Measurements from ENCODE around the gene NDFIP1.
"Not testable (repeated sequence)": the region's sequence is repeated elsewhere in the genome, so short reads cannot be mapped to it uniquely, and the experiment has no call there.

The NDFIP1 gene

GRCh38 chr5:142120247-142120935 is 11.8 kb downstream of the NDFIP1 start:
- no peak for DNase-seq

- no peak for DNase-seq
These were observed 13.5 kb downstream of the NDFIP1 start for GRCh38 chr5:142122121-142122520.

DNA sequence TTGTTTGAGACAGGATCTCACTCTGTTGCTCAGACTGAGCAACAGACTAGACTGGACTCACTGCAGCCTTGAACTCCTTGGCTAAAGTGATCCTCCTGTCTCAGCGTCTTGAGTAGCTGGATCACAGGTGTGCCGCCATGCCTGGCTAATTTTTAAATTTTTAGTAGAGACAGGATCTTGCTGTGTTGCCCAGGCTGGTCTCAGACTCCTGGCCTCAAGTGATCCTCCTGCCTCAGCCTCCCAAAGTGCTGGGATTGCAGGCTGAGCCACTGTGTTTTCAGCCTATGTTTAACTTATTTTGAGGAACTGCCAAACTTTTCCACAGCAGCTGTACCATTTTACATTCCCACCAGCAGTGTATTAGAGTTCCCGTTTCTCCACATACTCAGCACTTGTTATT is 16.8 kb downstream of the NDFIP1 start:
- DNase-seq = no peak

DNA sequence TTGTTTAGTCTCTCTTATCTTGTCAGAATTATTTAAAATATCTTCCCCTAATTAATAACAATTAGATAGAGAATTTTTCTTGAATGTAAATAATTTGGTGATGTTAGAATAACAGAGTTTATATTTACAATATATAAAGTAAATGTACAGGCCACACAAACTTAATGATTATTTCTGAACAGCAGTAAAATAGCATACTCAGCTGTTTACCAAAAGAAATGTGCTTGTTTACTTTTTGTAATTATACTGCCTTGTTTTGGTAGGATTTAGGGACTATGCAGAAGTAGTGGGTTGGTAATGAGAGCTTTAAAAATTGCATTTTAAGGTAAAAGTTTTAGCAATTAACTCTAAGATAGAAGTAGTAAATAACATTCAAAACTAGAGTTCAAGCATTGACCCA is 17.4 kb downstream of the NDFIP1 start:
- no peak for DNase-seq

DNA sequence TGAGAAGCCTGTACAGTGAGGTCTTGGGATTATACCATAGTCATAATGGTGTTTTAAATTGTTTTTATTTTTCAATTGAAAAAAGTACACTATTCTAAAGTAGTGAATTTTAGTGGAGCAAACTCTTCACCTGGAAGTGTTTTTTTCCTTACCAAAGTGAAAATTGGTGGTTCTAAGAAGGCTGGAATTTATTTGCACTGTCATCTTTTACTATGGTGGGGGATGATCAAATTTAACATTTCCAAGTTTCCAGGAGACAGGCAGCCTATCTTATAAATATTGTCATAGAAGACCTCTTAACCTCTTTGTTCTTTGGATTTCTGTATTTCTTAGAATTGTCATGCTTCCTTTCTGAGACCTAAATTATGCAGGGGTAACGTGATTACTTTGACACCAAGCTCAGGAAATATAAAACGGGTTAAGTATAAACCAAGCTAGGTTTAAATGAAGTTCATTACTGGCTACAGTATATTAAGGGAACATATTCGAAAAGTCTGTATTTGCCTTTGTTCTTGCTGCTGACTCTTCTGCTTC is 20.2 kb downstream of the NDFIP1 start:
- DNase-seq = no peak

DNA sequence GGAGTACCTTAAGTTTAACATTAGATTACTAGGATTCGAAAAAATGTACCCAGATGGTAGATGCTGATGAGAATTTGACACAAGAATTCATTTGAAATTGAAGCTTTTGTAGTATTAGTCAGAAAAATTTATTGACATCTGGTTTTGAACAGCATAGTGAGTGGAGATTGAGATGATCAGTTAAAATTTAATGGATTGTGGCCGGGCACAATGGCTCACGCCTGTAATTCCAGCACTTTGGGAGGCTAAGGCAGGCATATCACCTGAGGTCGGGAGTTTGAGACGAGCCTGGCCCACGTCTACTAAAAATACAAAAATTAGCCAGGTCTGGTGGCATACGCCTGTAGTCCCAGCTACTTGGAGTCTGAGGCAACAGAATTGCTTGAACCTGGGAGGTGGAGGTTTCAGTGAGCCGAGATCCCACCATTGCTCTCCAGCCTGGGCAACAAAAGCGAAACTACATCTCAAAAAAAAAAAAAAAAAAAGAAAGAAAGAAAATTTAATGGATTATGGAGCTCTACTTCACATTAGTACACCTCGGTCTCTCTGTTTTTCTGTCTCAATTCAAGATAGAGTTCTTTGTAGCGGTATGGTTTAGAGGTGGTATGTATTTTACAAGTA is 21.0 kb downstream of the NDFIP1 start:
- DNase-seq = no peak

GRCh38 chr5:142131394-142131793 is 22.8 kb downstream of the NDFIP1 start:
- no peak for DNase-seq

GRCh38 chr5:142132916-142133315 is 24.3 kb downstream of the NDFIP1 start:
- no peak for DNase-seq

DNA sequence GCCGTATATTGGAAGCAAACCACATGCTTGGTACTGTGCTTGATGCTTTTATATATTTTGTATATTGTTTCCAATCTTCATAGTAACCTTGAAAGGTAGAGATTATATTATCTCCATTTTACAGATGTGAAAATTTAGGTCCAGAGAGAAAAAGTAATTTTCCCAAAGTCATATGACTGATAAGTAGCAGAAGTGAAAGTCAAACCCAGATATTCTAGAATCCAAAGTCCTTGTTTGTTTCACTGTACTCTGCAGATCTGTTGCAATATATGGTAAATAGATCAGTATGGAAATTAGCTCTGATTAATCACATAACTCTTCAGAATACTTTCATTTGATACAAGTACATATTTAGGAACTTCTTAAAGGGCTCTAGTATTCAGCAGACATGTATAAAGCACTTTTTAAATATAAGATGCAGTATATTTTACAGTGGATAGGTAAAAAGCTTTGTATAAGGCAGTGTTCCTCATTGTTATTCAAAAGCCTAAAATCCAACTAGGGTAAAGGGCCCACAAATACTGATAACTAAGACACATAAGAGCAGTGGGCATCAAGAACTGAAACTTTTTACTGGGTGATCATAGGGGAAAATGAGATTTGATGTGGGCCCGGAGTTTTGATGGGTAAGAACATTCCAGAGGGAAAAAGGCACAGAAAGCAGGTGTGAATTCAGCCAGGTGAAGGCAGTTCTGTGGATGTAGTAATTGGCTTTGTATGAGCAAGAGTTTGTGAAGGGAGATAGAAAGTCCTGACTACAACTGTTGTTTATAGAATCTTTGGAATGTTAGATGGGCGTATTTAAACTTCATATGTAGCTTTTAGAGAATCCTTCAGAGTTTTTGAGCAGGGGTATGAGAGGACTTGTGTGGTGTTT is 25.0 kb downstream of the NDFIP1 start:
- DNase-seq = no peak

DNA sequence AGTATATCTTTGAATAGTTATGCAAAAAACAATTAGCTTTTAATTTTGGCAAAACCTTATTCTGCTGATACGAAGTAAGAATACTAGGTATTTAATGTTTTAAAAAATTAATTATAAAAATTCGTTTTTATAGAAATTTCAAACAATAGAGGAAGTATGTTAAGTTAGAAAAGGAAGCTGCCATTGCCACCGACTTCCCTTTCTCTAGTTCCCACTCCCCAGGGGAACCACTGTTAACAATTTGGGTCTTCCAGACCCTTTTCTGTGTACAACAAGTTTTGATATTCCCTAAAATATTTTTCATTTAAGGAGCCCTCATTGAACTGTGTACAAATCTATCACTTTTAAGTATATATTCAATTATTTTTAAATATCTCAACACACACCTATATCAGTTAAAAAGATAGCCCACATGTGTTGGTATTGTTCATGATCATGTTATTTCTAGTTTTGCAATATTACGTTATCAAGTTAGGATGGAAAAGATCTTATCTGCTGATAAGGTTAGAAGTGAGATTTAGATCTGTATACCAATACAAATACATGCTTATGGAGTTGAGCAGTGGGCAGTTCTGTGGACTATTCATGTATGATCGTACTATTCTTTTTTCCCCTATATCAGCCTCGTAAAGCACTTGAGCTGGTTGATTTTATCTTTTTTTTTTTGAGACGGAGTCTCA is 25.9 kb downstream of the NDFIP1 start:
- no peak for DNase-seq

DNA sequence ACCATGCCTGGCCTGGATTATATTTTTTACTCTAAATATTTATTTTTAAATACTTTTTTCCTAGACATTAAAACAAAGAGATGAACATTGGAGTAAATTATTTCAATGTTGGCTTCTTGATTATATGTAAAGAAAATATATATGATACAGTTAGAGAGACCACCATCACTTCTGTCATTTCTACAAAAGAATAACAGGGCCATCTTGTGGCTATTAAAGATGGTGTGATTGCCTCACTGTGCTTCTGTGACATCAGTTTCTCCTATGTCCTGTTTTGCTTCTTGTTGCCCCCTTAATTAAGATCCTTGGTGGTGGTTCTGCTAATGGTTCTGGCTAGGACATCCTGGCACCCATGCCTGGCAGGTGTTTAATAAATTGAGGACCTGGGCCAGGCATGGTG is 32.9 kb downstream of the NDFIP1 start:
- DNase-seq = no peak

GRCh38 chr5:142143878-142144277 is 35.3 kb downstream of the NDFIP1 start:
- DNase-seq = no peak

DNA sequence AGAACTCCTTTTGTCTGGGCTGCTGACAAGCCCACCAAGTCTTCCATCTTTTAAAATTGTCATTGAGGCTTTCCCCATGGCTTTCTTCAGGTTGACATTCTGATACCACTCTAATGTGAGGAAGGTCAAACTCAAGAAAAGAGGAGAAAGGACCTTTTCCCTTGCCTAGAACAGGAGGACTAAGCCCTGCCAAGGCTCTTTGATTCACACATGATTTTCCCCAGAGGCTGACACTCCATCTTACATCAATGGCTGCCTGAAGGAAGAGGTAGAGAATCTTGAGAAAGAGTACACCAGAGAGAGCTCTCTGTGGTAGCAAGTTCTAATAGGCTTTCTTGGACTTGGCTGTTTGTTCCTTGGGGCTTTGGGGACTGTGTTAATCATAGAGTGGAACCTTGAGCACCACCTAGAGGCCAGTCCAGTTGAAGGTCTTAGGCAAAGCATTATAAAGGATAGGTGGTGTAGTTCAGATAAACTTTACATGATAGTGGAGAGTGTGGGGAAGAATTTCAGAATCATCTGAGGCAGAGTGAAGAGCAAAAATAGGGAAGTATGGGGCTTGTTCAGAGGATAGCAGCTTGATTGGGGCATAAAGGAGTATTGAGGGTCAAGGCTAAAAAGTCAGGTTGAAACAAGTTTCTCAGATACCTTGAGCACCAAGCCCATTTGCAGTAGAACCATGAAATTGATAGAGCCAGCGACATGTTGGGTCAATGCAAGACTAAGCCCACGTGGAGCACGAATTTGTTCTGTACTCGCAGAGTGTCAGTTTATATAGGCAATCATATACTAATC is 36.7 kb downstream of the NDFIP1 start:
- peak; percentile 28 for DNase-seq

- no peak for DNase-seq
These were observed 40.8 kb downstream of the NDFIP1 start for GRCh38 chr5:142149363-142149762.

- DNase-seq = no peak
These were observed 41.9 kb downstream of the NDFIP1 start for GRCh38 chr5:142150431-142150830.

- DNase-seq = peak; percentile 46
These were observed 43.1 kb downstream of the NDFIP1 start for GRCh38 chr5:142151436-142152383.

- DNase-seq = no peak
These were observed 43.8 kb downstream of the NDFIP1 start for GRCh38 chr5:142152384-142152732.

DNA sequence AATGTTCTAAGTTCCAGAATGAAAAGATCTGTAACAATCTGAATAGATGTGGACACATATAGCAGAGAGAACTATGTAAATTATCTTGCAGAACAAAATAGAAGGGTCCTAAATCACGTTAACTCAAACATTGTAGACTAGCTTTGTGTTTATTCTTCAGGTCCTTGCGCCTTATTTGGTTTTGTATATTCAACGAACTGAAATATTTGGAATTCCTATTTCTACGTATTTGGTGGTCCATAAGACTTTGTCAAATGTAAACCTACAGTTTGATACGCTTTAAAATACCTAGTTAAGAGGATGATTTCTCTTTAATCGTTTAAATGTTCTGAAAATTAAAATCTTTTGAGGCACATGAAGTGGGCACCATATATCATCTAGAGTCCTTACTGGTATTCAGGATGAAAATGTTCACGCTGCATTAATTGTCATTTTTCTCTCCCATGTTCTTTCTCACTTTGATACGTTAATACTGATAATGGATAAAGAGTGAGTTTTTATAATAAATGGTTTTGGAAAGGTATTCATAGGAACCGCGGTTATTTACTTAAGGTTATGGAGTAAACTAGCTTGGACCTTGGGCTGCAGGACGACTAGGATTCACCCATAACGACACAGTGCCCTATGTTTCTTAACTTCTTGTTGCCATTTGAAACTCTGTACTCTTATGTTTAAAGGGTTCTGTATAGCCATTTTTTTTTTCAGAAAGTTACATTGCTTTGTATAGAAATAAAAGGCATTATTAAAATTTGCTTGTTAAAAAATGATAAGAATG is 45.3 kb downstream of the NDFIP1 start:
- DNase-seq = no peak

GRCh38 chr5:142154449-142154841 is 45.9 kb downstream of the NDFIP1 start:
- not testable (repeated sequence) for DNase-seq

DNA sequence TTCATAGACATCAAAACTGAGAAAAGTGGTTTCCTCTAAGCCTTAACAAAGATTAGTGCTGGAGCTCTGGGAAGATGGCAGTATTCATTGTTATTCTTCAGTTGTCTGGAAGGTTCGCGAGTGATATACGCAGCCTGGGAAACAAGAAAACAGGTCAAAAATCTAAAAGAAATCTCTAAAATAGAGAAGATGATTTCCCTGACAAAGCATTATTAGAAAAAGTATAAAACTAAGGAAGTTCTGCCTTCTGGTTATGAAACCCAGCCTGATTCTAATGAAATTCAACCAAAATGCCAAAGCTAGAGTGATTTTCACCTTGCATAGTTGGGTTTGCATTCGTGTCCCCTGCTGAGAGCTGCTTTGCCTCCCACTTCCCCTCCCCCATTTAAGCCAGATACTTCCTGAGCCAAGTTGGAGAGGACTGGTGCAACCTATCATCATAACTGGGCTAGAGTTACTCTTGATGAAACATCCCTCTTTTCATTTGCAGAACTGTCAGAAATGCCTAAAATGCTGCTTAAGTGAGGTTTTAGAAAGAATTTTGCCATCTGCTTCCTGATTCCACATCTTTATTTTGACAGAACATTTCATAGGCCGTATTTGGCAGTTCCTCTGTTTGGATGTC is 48.4 kb downstream of the NDFIP1 start:
- DNase-seq = no peak
